GM19043 (cell line): ENCODE measurements around the gene ENO3.

Experiments
- ATAC-seq: cut with Tn5 transposase; IDR thresholded peaks from one replicate; pipeline ENCODE4 v1.9.1; 2021; ENCODE audit warnings: low read depth; ENCODE audit not compliant: unreplicated experiment

ENO3 gene

DNA sequence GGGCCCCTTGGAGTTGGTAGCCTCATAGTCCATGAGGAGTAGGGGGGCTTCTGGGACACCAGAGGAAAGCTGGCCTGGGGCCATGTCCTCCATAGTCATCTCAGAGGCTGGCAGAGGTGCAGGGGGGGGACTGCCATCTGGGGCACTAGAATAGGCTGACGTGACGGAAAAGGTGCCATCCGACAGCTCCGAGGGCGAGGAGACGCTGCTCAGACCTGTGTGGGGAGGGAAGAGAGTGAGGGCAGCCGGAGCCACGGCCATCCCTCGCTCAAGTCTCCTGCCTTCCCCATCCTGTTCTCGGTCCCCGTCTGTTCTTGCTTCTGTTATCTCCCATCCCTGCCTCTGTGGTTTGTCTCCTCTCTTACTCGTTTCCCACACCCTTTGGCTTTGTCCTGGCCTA lies 21.4 kb downstream of the ENO3 start:
- ATAC-seq: no peak

GRCh38 chr17:4972752-4973151 lies 21.8 kb downstream of the ENO3 start:
- no peak for ATAC-seq

- no peak for ATAC-seq
These were observed 22.6 kb downstream of the ENO3 start for GRCh38 chr17:4973256-4974114.

GRCh38 chr17:4974115-4974670 lies 23.3 kb downstream of the ENO3 start:
- ATAC-seq: no peak

GRCh38 chr17:4978726-4979125 lies 27.8 kb downstream of the ENO3 start:
- ATAC-seq: no peak

GRCh38 chr17:4980644-4981216 lies 29.8 kb downstream of the ENO3 start:
- ATAC-seq: no peak

DNA sequence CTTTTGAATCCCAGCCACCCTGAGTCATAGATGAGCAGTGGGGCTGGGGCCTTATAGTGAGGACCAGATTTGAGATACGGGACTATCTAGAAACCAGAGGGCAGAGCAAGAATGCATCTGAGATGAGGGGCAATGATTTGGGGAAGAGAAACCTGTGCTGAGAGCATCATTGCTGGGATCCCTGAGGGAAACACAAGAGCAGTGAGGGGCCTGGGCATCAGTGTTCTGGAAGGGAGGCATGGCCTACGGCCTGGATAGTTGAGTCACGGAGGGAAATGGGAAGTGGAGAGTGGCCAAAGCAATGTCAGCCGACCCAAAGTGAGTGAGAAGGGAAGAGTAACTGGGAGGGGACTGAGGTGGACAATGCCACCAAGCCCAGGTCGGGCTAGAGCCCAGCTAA lies 31.4 kb downstream of the ENO3 start:
- no peak for ATAC-seq

GRCh38 chr17:4986403-4986802 lies 35.5 kb downstream of the ENO3 start:
- no peak for ATAC-seq

DNA sequence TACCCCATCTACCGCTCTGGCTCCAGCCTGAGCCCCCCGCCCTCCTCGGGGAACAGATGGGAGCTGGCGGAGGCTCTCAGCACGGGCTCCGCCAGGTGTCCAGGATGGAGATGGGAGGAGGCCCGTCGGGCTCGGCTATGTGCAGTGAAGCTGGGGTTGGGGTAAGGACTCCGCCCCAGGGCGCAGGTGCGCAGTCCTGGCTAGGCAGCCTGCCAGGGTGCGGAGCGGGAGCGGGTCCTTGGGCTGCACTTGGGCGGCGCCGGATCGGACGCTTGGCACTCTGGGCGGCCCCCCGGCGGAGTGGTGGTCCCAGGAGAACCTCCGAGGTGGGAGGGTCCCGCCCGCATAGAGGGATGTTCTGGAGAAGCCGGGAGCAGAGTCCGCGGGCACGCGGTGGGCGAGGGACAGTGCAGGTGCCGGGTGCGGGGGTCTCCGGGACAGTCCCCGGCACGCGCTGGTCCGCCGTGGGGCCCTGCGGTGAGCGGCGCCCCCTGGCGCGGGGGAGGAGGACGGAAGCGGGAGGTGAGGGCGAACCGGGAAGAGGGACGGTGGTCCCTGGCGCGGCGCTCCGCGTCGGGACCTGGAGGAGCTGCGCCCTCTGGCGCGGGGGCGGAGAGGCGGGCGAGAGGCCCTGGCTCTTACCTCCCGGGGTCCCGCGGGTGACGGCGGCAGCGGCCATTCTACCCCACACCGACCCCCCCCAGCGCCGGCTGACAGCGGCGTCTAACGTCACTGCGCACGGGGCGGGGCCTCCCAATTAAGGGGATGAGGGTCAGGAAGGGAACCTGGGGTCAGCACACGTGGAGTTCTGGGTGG lies 36.2 kb downstream of the ENO3 start, which contains the start of gene CAMTA2:
CAMTA2 (minus strand) TSS at position 725 of the 816 bp plus-strand sequence. CDS start 1,453 bp downstream, outside the sequence.
- ATAC-seq: peak; percentile 51

- ATAC-seq: no peak
These were observed 37.0 kb downstream of the ENO3 start for GRCh38 chr17:4987767-4988567.

DNA sequence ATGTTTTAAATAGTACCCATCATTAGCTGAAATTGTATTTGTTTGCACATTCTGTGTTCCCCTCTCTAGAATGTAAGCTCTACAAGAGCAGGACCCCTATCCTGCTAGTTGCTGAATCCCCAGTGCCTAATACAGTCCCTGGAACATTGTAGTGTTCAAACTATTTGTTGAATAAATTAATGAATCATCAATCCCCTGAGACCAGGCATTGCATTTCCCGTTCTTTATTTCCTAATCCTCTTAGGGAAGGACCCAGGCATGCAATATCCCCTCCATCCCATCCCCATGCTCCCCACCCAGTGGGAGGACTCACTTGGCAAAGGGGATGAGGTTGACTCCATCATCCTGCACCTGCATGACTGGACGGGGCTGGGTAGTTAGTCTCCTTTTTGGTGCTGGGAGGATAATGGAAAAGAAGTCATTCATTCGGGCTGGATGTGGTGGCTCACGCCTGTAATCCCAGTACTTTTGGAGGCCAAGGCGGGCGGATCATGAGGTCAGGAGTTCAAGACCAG lies 43.2 kb downstream of the ENO3 start:
- ATAC-seq: no peak

DNA sequence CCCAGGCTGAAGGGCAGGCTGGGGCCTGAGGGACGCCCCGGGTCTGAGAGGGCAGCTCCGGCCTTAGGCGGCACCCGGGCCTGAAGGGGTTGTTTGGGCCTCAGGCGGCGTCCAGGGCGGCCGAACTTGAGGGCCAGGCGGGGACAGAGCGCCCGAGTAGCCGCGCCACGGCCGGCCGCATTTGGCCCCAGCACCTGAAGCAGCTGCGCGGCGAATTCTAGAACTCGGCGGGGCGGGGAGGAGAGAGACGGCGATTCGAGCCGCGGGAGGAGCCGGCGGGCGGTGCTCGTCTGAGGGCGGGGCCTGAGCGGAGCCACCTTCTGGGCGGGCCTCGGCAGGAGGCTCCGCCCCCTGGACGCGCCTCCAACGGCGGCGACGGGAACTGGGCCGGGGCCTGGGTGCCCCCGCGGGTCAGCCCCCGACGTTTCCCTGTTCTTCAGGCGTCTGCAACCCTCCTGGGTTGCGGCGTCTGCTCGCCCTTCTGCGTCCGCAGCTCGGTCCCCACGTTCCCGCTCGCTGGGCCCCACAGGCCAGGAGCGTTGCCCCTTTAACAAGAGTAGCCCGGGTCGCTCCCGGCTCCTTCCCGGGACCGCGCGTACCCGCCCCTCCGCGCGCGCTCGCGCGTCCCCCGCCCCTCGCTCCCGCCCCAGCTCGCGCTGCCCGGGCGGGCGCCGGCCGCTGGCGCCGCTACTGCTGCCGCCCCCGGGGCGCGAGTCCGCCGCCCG lies 46.5 kb downstream of the ENO3 start, which contains the start of the genes INCA1 and KIF1C:
INCA1 (minus strand) TSS at position 221 of the 725 bp plus-strand sequence. CDS start 3,085 bp downstream, outside the sequence.
KIF1C (plus strand) TSS at position 649 of the 725 bp plus-strand sequence. CDS start 2,297 bp downstream, outside the sequence.
- ATAC-seq: peak; percentile 76

- ATAC-seq: no peak
These were observed 47.3 kb downstream of the ENO3 start for GRCh38 chr17:4998027-4998731.

GRCh38 chr17:4998732-4999429 lies 48.0 kb downstream of the ENO3 start:
- ATAC-seq: no peak

DNA sequence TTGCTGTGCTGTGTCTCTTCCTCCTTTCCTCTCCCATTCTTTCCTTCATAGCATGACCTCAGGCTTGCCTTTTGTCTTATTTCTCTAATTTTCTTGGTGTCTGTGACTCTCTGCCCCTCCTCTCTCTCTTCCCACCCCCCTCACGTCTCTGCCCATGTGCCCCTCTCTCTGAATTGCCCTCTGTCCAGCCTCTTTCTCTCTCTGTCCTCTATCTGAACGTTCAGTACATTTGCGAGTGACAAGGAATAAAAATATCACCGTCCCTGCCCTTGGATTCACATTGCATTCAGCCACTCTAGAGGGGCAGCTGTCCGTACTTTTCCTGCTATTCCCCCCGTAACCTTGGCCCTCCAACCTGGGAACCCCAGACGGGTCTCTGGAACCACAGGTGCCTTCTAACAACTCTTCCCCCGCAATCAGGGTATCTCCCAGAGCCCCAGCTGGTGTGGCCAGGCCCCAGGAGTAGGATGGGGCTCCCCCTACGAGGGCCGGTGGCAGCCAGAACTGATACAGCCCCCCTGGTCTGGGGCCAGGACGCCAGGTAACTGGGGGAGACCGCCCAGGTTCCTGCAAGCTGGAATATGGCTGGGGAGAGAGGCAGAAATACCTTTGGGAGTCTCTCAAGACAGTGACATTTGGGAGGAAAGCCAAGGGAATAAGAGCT lies 48.6 kb downstream of the ENO3 start:
- ATAC-seq: no peak

- ATAC-seq: no peak
These were observed 49.3 kb downstream of the ENO3 start for GRCh38 chr17:5000237-5000639.

- ATAC-seq: no peak
These were observed 51.3 kb downstream of the ENO3 start for GRCh38 chr17:5002121-5002788.
